PC-3 (cell line): ENCODE measurements around the gene ADD1. TPM values are rescaled to one million over a fixed set of nuclear protein-coding genes. Genes with fewer than 3 reads are reported as not detected.

ENCODE experiments used
- ATAC-seq: fragments of 200-7000 bp; cut with Tn5 transposase; 2 replicates; pipeline ENCODE4 v1.9.1; 2020; ENCODE audit warnings: mild to moderate bottlenecking, moderate library complexity
- BruUV-seq: library from RNA; stranded (reverse); fragments of 400-500 nt; replicated peaks from 2 replicates; lab custom pipeline; 2021; lab: Mats Ljungman, UMichigan
- CTCF ChIA-PET: fragments of 300-600 bp; sonication (Branson Sonifier 250); formaldehyde crosslinking; loops from one replicate; lab custom pipeline; 2022; ENCODE audit warnings: antibody characterized with exemption; lab: Charles Lee
- POLR2A ChIA-PET: fragments of 300-600 bp; sonication (Branson Sonifier 250); formaldehyde crosslinking; loops from one replicate; lab custom pipeline; 2022; ENCODE audit warnings: antibody characterized with exemption; ENCODE audit not compliant: unreplicated experiment; lab: Charles Lee
- DNase-seq: peaks from one replicate; pipeline ENCODE4 v3.0.0-alpha.2; 2015
- H2AFZ ChIP-seq: fragments of 300-600 bp; sonication (generic); 2 replicates; pipeline ENCODE4 v1.6.0; 2016; ENCODE audit warnings: antibody characterized with exemption, low read length
- H3F3A ChIP-seq: fragments of 300-600 bp; sonication (generic); one replicate; pipeline ENCODE4 v1.6.0; 2017; ENCODE audit warnings: antibody characterized with exemption, low read length, control low read depth, mild to moderate bottlenecking; ENCODE audit not compliant: unreplicated experiment
- H3K27ac ChIP-seq: fragments of 300-600 bp; sonication (generic); 2 replicates; pipeline ENCODE4 v1.5.1; 2016; ENCODE audit warnings: mild to moderate bottlenecking, low read length
- H3K27me3 ChIP-seq: fragments of 300-600 bp; sonication (generic); 2 replicates; pipeline ENCODE4 v1.6.1; 2016; ENCODE audit warnings: low read length, mixed read lengths
- H3K36me3 ChIP-seq: fragments of 300-600 bp; sonication (generic); 2 replicates; pipeline ENCODE4 v1.6.1; 2016; ENCODE audit warnings: low read depth, mixed run types, low read length, mixed read lengths
- H3K4me1 ChIP-seq: fragments of 300-600 bp; sonication (generic); 2 replicates; pipeline ENCODE4 v1.5.1; 2016; ENCODE audit warnings: low read length; ENCODE audit not compliant: insufficient read depth
- H3K4me2 ChIP-seq: fragments of 300-600 bp; sonication (generic); 2 replicates; pipeline ENCODE4 v1.6.0; 2016; ENCODE audit warnings: low read length
- H3K4me3 ChIP-seq: fragments of 300-600 bp; sonication (generic); 2 replicates; pipeline ENCODE4 v1.5.1; 2016; ENCODE audit warnings: mild to moderate bottlenecking, low read length, mixed read lengths
- H3K79me2 ChIP-seq: fragments of 300-600 bp; sonication (generic); 2 replicates; pipeline ENCODE4 v1.6.1; 2017; ENCODE audit warnings: low read length, mixed read lengths
- H3K9ac ChIP-seq: fragments of 300-600 bp; sonication (generic); 2 replicates; pipeline ENCODE4 v1.6.0; 2016; ENCODE audit warnings: mild to moderate bottlenecking, low read length
- H3K9me2 ChIP-seq: fragments of 300-600 bp; sonication (generic); replicated peaks from 2 replicates; pipeline ENCODE4 v1.6.1; 2016; ENCODE audit warnings: mixed run types, low read length, mixed read lengths
- H3K9me3 ChIP-seq: fragments of 300-600 bp; sonication (generic); 2 replicates; pipeline ENCODE4 v1.6.1; 2016; ENCODE audit warnings: low read length, mixed read lengths
- H4K20me1 ChIP-seq: fragments of 300-600 bp; sonication (generic); 2 replicates; pipeline ENCODE4 v1.6.1; 2016; ENCODE audit warnings: low read length, mixed read lengths
- CTCF ChIP-seq: fragments of 300-600 bp; sonication (generic); conservative IDR thresholded peaks from 2 replicates; pipeline ENCODE4 v1.5.1; 2017; ENCODE audit warnings: antibody characterized with exemption, low read depth, mild to moderate bottlenecking, low read length
- EZH2 ChIP-seq: fragments of 300-600 bp; sonication (generic); IDR thresholded peaks from one replicate; pipeline ENCODE4 v1.6.1; 2017; ENCODE audit warnings: antibody characterized with exemption, mild to moderate bottlenecking, low read length; ENCODE audit not compliant: unreplicated experiment
- EZH2phosphoT487 ChIP-seq: fragments of 300-600 bp; sonication (generic); IDR thresholded peaks from 2 replicates; pipeline ENCODE4 v1.6.1; 2018; ENCODE audit warnings: mild to moderate bottlenecking, antibody characterized with exemption, low read length, borderline replicate concordance
- intact Hi-C: fragments of 100-400 bp; cut with micrococcal nuclease; formaldehyde crosslinking; loops from 2 replicates; pipeline ENCODE4 v1.9.0; 2023
- total RNA-seq: library from RNA; depleted of rRNA; stranded (reverse); fragments of >200 nt; gene quantifications from 2 replicates; pipeline ENCODE4 v1.2.3, GENCODE V29; 2014

ADD1 gene
- total RNA-seq, 1 experiment from 2014 or later, result 118 TPM

GRCh38 chr4:2866891-2867290 lies 23.2 kb downstream of the ADD1 start:
- POLR2A ChIA-PET, result no interaction called here
- no peaks in the 10 kb centered on the region for H3K9me3 ChIP-seq
- peaks cover 15% of the 10 kb centered on the region for H3K4me1 ChIP-seq
- no peak for TF ChIP-seq EZH2
- no peak for TF ChIP-seq CTCF
- no peak for TF ChIP-seq EZH2phosphoT487
- H3K36me3 ChIP-seq, result no peaks in the 10 kb centered on the region
- H3K27ac ChIP-seq, result no peak overlapping the region
- CTCF ChIA-PET, result no interaction called here
- ATAC-seq (no peak), DNase-seq (no peak)
- no peaks in the 10 kb centered on the region for H3K9me2 ChIP-seq
- BruUV-seq, result no TSS peak
- intact Hi-C loops, result no loop called here
- peaks cover 83% of the 10 kb centered on the region for H3K79me2 ChIP-seq
- no peak overlapping the region for H3K4me3 ChIP-seq
- peaks cover 3% of the 10 kb centered on the region for H3F3A ChIP-seq
- H3K27me3 ChIP-seq, result no peaks in the 10 kb centered on the region
- H2AFZ ChIP-seq, result no peak overlapping the region
- H3K9ac ChIP-seq, result no peak overlapping the region
- H3K4me2 ChIP-seq, result no peak overlapping the region
- 0 out of 2 replicates have a peak, but pooled peaks cover 3% of the 10 kb centered on the region for H4K20me1 ChIP-seq

GRCh38 chr4:2867758-2868491 lies 24.3 kb downstream of the ADD1 start:
- ChIA-PET POLR2A (no interaction called here), CTCF (no interaction called here)
- no peaks in the 10 kb centered on the region for H3K27me3 ChIP-seq
- no peak for ATAC-seq
- no peak overlapping the region for H3K27ac ChIP-seq
- no TSS peak for BruUV-seq
- no peaks in the 10 kb centered on the region for H3K9me2 ChIP-seq
- peaks cover 80% of the 10 kb centered on the region for H3K79me2 ChIP-seq
- H2AFZ ChIP-seq, result no peak overlapping the region
- no peak overlapping the region for H3K9ac ChIP-seq
- H3K4me3 ChIP-seq, result no peak overlapping the region
- no peaks in the 10 kb centered on the region for H3K36me3 ChIP-seq
- no peaks in the 10 kb centered on the region for H4K20me1 ChIP-seq
- H3K4me2 ChIP-seq, result no peak overlapping the region
- intact Hi-C loops, result no loop called here
- no peaks in the 10 kb centered on the region for H3F3A ChIP-seq
- no peaks in the 10 kb centered on the region for H3K9me3 ChIP-seq
- no peak for TF ChIP-seq EZH2phosphoT487
- no peak for TF ChIP-seq EZH2
- TF ChIP-seq CTCF, result no peak
- no peak for DNase-seq
- 0 out of 2 replicates have a peak, but pooled peaks cover 6% of the 10 kb centered on the region for H3K4me1 ChIP-seq

- no TSS peak for BruUV-seq
- no peaks in the 10 kb centered on the region for H4K20me1 ChIP-seq
- H3K4me2 ChIP-seq, result no peak overlapping the region
- intact Hi-C loops, result no loop called here
- ChIA-PET CTCF (no interaction called here), POLR2A (no interaction called here)
- no peaks in the 10 kb centered on the region for H3K27me3 ChIP-seq
- H3K9me3 ChIP-seq, result no peaks in the 10 kb centered on the region
- no peaks in the 10 kb centered on the region for H3F3A ChIP-seq
- no peaks in the 10 kb centered on the region for H3K9me2 ChIP-seq
- H3K27ac ChIP-seq, result no peak overlapping the region
- H3K4me1 ChIP-seq, result 0 out of 2 replicates have a peak, but pooled peaks cover 6% of the 10 kb centered on the region
- no peak for DNase-seq
- no peak overlapping the region for H2AFZ ChIP-seq
- no peak for ATAC-seq
- H3K9ac ChIP-seq, result no peak overlapping the region
- H3K79me2 ChIP-seq, result peaks cover 69% of the 10 kb centered on the region
- no peak overlapping the region for H3K4me3 ChIP-seq
- no peak for TF ChIP-seq EZH2phosphoT487
- TF ChIP-seq CTCF, result no peak
- TF ChIP-seq EZH2, result no peak
- H3K36me3 ChIP-seq, result no peaks in the 10 kb centered on the region
Observed at GRCh38 chr4:2868877-2869487, 25.3 kb downstream of the ADD1 start.
